GF-D8 (cell line): Measurements from ENCODE around the gene PRSS12.
"Not testable (repeated sequence)": the region's sequence is repeated elsewhere in the genome, so short reads cannot be mapped to it uniquely, and the experiment has no call there.

Experiments
- DNase-seq: peaks from one replicate; lab custom pipeline; 2025; lab: John Stamatoyannopoulos, UW

The PRSS12 gene, protein sequence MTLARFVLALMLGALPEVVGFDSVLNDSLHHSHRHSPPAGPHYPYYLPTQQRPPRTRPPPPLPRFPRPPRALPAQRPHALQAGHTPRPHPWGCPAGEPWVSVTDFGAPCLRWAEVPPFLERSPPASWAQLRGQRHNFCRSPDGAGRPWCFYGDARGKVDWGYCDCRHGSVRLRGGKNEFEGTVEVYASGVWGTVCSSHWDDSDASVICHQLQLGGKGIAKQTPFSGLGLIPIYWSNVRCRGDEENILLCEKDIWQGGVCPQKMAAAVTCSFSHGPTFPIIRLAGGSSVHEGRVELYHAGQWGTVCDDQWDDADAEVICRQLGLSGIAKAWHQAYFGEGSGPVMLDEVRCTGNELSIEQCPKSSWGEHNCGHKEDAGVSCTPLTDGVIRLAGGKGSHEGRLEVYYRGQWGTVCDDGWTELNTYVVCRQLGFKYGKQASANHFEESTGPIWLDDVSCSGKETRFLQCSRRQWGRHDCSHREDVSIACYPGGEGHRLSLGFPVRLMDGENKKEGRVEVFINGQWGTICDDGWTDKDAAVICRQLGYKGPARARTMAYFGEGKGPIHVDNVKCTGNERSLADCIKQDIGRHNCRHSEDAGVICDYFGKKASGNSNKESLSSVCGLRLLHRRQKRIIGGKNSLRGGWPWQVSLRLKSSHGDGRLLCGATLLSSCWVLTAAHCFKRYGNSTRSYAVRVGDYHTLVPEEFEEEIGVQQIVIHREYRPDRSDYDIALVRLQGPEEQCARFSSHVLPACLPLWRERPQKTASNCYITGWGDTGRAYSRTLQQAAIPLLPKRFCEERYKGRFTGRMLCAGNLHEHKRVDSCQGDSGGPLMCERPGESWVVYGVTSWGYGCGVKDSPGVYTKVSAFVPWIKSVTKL

GRCh38 chr4:118352843-118353533 is at the start of gene PRSS12:
TSS of gene PRSS12 (minus strand) at chr4:118353003. CDS start at chr4:118352720, 283 bp downstream.
- no peak for DNase-seq

GRCh38 chr4:118400356-118400755 is 47.6 kb upstream of the PRSS12 start:
- DNase-seq, result peak; percentile 32

GRCh38 chr4:118399883-118400282 is 47.1 kb upstream of the PRSS12 start:
- not testable (repeated sequence) for DNase-seq

DNA sequence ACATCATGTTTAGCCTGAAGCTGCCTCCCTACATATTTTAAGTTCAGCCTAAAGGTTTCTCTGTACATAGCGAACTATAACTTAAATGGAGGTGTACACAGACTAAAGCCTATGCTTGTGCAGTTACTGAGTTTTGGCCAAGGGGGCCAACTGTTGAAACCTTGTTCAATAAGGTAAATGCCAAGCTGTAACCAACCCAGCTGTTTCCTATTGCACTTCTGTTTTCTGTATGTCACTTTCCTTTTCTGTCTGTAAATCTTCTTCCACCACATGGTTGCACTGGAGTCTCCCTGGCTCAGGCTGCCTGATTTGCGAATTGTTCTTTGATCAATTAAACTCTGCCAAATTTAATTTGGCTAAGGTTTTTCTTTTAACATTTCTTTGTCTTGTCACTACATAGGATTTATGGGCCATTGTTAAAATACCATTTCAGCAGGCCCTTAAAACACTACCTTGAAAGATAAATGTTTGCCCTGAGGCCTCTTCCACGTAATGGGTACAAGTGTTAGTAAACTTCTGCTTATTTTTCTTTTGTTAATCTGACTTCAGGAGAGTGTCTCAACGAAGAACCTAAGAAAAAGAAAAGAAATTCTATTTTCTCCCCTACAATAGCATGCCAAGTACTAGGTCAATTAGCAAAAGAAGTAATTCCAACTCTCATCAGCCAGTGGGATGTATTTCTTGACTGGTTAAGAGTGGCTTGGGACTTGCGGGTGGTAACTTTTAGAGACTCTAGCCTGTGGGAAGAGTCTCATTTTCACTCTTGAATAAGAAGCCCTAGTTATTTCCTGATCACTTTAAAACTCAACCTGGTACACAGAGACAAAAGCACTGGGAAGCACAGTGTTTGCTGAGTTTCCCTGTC is 45.7 kb upstream of the PRSS12 start:
- peak; percentile 27 for DNase-seq

GRCh38 chr4:118397623-118397979 is 44.8 kb upstream of the PRSS12 start:
- DNase-seq, result no peak

DNA sequence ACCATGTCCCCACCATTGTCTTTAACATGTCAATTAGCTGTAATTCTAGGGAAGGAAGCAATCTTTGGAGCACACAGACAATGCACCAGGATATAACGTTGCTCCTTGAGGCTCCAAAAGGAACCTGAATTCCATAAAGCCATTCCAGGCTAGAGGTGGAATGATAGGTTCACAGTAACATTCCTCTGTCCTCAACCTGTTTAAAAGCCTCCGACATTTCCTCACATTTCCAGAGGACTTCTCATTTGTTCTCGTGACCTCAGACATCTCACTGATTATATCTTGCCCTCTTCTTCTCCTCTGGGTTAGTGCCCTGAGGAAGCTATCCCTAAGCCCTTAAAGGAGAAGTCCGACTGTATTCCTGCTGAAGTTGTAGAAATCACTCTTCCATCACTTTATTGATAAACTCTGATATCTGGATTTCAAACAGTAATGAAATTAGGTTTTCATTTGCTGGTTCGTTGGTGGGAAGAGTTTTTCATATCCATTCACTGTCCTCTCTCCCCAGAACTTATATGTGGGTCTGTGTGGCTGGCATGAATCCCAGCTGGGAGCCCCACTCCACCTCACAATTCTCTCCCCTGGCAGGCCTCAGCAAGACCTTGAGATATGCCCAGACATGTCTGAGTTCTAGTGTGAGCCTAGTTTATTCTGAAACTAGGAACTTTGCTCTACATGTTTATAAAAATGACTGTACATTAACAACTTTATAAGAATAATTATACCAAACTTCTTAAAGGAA is 44.2 kb upstream of the PRSS12 start:
- DNase-seq, result no peak

- DNase-seq, result no peak
These were observed 42.3 kb upstream of the PRSS12 start for GRCh38 chr4:118395057-118395644.

DNA sequence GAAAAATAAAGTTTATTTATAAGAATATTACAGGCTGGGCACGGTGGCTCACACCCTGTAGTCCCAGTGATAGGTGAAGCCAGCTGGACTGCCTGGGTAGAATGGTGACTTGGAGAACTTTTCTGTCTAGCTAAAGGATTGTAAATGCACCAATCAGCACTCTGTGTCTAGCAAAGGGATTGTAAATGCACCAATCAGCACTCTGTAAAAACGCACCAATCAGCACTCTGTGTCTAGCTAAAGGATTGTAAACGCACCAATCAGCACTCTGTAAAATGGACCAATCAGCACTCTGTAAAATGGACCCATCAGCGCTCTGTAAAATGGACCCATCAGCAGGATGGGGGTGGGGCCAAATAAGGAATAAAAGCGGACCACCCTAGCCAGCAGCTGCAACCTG is 39.7 kb upstream of the PRSS12 start:
- not testable (repeated sequence) for DNase-seq

DNA sequence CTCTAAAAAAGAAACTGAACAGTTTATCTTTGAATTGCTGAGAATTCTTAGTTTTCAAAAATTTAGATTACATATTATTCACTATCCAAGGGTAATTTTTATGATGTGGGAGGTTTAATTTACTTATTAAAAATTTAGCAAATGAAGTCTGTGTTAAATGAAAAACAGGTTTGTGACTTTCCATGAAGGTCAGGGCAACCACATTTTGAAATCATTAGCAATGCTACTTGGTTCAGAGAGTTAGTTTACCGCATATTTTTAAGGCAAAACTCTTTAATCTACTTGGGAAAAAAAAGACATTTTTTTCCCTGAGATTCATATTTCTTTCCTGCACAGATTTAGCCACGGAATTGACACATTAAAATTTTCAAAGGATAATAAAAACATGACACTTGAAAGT is 37.3 kb upstream of the PRSS12 start:
- no peak for DNase-seq

- no peak for DNase-seq
These were observed 36.9 kb upstream of the PRSS12 start for GRCh38 chr4:118389721-118390120.

GRCh38 chr4:118388606-118389005 is 35.8 kb upstream of the PRSS12 start:
- no peak for DNase-seq

DNA sequence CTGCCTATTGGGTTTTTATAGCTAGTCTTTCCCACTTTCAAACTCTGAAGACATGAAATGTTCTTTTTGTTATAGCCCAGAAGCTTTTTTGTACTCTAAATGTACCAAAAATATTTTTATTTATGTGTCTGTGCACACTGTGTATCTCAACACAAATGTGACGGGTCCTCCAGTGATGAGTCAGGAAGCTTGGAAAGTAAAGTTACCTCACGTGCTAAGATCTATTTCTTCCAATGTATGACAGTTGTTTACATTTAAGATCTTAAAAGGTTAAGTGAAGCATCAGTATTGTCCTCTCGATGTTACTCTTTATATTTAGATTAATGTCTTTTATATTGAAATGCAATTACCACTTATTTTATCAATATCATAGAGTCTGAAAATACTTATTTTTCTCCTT is 29.1 kb upstream of the PRSS12 start:
- no peak for DNase-seq

DNA sequence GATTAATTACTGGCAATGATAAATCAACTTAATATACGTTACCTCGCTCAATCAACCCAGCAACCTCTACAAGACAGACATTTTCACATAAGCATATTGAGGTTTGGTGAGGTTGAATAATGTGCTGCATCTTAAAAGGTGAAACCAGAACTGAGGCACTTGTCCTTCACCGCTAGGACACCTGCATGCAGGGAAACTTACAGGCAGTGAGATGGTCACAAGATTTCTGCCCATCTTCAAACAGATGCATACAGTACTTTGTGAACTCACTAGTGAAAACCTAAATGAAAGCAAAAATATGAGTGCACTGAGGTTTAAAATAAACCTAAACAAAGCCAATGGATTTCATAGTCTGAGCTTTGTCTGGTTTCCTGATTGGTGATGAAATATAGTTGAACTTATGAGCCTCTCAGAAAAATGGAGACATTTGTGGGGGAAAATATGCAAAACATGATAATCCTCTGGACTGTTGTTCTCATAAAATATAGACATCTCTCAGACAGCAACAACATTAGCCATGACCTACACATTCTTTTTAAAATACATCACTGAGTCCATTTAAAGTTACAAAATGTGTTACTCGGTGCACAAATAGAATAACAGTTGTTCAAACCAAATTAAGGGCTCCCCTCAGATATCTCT is 20.9 kb upstream of the PRSS12 start:
- no peak for DNase-seq

DNA sequence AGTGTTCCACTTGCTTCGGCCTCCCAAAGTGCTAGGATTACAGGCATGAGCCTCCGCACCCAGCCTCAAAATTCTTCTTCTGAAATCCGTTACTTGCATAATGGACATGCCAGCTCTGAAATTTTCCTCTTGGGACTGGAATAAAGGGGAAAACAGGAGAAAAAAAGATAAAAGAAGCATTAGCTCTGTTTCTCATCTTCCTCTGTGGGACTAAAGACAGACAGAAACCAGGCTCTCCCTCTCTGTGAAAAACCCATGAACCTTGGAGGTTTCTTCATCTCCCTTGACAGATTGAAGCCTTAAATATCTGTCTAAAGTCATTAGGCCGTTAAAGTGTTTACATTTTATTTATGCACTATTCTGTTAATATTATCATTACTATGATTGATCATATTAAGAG is 19.4 kb upstream of the PRSS12 start:
- DNase-seq, result no peak

- no peak for DNase-seq
These were observed 16.4 kb upstream of the PRSS12 start for GRCh38 chr4:118369231-118369630.

- DNase-seq, result no peak
These were observed 15.1 kb upstream of the PRSS12 start for GRCh38 chr4:118367872-118368271.

GRCh38 chr4:118367361-118367760 is 14.6 kb upstream of the PRSS12 start:
- no peak for DNase-seq

DNA sequence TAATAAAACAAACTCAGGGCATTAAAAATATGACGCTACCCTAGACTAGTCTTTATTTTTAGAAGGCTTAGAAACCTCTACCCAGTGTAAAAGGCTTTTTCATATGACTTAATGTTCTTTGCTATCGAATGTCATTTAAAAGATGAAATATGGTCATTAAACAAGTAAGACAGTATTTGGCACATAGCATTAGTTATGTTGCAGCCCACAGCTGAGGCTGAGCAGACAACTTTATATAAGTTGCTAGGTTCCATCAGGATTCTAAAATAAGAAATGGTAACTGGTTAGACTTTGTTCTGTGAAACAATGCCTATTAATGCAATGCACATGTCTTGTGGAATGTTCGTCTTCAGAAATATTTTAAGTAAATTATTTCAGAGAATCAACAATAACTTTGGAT is 10.4 kb upstream of the PRSS12 start:
- no peak for DNase-seq

- no peak for DNase-seq
These were observed 8.4 kb upstream of the PRSS12 start for GRCh38 chr4:118361192-118361591.

DNA sequence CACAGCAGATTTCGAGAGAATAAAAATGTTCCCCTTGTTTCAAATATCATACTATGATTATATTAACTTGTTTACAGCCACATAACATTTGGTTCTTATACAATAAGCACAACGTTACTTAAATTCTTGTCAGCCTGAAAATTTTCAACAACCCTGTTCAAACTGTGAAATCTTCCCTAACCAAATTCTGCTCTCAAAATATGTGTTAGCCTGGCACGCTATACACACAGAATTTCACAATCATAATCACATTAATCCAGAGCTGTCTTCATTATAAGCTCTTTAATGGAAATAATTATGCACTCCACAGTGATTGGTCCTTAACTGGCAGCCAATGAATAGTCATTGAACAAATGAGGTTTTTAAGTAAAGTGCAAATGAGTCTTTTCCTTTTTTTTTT is 7.3 kb upstream of the PRSS12 start:
- DNase-seq, result no peak
